NCI-H187 treated with DMSO at 0.1 percent for 48 hours (cell line): ENCODE data around the gene RCAN2.

Experiments used
- DNase-seq: peaks from one replicate; lab custom pipeline; 2025; lab: John Stamatoyannopoulos, UW

RCAN2 gene

DNA sequence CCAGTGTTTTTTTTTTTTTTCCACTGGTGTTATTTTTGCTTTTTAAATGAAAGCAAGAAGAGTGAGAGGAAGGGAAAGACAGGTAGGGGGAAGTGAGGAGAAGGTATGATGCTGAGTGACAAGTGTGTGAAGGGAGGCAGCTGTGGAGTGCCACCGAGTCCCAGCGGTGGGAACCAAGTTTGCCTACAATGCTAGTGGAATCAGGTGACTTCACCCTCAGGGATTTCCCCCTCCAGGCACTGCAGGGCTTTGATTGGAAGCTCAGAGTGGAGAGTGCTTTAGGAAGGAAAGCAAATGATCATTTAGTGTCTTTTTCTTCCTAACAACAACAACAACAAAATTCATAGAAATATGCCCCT, 200.0 kb downstream of the RCAN2 start:
- no peak for DNase-seq

DNA sequence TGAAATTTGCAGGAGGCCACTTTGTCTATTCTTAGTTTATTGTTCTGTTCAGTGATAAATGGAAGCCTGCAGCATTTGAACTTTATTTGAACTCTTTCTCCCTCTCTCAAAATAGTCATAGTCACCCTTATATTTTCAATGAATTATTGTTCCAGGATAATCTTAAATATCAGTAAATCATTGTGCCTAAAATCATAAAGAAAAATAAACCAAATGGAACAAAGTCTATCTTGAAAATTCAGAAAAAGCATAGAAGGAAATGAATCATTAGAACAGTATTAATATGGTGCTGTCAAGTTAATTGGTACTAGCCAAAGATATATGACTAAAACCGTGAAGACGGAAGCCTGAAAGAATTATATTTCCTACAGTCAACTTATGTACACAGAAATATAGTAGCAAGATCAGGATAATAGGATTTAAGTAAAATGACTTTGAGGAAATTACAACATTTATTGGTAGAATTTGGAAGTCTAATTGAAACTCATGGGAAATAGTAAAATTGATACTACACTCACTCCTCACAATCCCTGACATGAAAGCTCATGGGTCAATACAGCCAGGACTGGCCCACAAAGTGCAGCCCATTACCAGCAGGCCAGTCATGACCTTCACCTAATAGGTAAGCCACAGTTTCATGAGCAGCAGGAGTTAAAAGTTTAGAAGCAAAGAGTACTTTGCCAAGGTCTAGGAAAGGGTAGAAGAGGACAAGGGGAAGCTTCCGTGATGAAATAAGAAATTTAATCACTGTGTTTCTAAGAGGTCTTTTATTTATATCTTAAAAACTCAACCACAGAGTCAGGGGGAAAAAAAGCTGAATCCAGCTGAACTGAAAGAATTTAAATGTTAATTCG, 200.6 kb downstream of the RCAN2 start:
- DNase-seq, result no peak

DNA sequence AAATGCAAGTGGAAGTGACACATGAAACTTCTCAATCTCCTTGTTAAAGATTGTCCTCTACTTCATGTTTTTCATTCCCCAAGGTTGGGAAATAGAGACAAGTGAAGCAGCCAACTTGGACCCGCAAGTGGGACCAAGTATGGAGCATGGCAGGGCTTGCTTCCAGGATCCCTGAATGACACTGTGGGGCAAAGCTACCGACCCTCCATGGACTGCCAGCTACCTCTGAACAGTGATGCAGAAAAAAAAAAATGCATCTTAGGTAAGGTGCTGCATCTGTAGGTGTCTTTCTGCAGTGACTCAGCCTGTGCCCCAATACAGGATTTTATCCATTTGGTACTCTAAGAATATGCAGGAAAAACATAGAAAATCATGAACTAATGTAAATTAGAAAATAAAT, 201.4 kb downstream of the RCAN2 start:
- no peak for DNase-seq

DNA sequence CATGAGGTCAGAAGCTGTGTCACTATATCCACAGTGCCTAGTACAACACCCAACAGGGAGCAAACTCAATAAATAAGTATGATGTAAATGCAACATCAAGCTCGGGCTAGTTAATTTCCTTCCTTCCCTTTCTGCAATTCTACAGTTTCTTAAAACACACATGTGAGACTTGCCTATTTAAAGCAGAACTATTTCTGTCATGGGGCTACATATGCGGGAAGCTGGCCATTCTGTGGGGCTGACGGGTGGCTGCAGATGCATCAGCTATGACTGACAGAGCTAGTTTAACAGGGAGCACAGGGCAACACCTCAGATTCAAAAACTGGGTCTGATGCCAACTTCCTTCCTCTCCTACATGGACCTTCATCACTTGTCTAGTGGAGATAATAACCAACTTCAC, 202.4 kb downstream of the RCAN2 start:
- DNase-seq, result no peak

DNA sequence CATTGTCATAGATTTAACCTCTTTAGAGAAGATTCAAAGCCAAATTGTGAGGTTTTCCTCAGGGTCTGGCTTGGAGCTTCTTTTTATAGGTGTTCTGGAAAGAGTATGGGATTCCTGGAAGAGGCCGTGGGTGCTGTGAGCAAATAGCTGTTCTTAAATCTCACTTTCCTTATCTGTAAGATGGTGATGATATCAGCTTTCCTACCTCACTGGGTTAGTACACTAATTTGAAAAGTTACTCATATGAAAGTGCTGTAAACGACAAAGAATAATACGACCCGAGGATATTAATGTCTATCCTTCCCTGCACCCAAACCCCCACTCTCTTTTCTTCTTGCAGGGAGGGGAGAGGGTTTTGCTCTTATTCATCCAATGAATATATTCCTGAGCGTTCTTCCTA, 203.6 kb downstream of the RCAN2 start:
- no peak for DNase-seq

DNA sequence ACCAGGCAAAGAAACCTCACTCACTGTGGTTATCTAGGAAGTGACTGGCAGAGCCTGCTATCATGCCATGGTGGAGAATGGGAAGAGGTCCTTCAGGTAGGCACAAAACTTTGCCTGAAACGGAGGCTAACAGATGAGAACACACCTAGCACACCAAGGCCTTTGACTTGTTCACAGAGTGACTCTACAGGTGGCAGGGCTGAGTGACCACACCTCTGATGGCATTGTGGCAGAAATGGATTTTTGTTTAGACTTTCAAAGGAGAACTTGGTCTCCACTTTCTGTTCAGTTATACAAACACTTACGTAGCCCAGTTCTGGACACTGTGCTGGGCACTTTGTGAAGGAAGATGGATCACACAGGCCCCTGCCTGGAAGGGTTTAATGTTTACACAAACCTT, 204.2 kb downstream of the RCAN2 start:
- DNase-seq, result no peak

DNA sequence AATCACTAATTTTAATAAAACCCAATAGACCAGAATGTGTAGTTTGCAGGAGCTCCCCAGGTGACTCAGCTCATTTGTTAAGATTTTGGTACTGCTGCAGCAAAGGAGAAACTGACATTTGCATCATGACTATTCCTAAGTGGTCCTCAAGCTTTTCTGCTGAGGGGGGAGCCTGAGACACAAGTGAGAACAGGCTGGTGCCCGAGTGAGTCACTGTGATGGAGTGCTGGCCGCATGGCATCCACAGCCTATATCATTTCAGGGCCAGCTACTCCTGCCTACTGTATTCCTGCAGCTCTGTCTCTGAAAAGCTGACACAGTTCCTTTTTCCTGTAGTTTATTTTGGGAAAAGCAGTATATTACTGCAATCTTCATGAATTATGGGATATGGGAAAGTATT, 206.8 kb downstream of the RCAN2 start:
- DNase-seq, result no peak

DNA sequence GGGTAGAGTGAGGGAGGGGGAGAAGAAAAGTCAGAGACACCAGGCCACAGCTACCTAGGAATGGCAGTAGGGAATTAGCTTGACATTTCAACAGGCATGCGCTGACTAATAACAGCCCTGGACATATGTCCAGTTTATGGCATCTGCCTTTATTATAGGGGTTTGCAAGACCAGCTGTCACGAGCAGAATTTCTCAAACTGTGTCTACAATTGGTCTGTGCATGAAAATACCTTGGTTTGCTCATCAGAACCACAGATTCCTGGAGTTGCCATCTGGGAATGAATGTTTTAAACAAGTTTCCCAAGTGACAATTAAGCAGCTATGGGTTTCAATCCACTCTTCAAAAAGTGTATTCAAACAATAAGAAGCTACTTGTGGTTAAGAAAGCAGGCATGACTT, 210.1 kb downstream of the RCAN2 start:
- DNase-seq, result no peak

DNA sequence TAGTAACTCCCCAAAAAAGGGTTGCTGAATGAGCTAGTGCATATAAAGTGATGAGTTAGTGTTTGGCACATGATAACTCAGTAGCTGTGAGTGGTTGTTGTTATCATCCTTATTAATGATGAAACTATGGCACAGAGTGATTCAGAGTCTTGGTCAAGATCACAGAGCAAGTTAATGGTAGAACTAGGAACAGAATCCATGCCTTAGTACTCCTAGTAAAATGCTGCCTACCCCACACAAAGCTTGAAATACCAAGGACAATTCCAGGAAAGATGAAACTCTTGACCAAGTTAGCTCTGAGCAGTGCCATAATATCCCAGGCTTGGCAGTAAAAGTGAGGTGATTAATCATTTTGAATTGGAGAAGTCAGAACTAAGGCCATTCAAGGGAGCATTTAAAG, 211.4 kb downstream of the RCAN2 start:
- no peak for DNase-seq

DNA sequence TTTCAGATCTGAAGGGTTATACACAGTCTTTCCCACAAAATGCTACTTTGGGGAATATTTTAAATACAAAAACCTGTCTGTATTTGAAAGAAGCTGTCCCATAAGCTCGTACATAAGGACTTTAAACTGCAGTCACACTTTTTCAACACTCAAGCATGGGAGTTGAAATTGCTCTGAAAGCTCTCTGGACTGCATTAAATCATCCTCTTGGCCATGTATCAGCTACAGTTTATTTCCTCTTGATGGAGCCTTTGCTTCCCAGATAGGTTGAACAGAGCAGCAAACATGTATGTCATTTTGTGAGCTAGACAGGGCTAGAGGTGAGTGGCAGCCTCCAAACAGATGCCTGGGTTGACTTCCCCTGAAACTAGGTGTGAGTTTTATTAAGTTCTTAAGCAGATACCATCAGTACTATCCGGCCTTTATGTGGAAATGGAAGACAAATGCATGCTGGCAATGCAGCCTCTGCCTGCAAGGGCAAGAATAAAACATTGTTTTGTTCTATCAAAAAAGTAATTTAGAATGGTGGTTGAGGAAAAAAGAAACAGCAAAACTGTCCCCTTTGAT, 214.6 kb downstream of the RCAN2 start:
- DNase-seq, result no peak

DNA sequence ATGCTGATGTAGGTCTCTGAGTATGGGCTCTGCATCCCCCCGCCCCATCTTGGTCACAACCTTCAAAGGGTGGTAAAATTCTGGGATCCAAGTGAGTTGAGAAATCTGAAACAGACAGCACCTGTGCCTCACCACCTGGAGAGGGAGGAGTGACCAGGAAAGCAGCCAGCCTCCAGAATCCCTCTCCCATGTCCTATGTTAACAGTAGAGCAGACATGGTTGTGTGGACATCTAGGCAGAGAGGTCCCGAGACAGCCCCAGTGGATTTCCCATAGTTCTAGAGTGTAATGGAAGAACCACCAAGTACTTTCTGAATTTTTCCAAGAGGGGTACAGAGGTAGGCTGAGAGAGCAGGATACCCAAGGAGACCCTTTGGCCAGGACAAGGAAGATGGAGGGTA, 216.7 kb downstream of the RCAN2 start:
- DNase-seq, result no peak

DNA sequence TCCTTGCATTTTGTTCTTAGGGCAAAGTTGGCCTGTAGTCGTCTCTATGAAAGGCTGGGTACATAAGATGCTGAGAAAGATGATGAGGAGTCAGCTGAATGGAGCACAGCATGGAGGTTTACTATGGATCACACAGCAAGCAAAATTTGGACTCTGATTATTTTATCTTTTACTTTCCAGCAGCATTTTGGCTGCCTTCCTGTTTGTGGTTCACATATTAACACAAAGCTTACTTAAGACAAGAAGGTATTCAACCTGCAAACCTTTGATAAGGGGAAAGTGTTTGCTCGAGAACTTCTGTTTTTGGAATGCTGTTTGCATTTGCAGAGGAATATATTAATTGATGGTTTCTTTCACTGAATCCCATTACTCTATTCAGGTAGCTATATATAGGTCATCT, 217.3 kb downstream of the RCAN2 start:
- DNase-seq, result no peak

DNA sequence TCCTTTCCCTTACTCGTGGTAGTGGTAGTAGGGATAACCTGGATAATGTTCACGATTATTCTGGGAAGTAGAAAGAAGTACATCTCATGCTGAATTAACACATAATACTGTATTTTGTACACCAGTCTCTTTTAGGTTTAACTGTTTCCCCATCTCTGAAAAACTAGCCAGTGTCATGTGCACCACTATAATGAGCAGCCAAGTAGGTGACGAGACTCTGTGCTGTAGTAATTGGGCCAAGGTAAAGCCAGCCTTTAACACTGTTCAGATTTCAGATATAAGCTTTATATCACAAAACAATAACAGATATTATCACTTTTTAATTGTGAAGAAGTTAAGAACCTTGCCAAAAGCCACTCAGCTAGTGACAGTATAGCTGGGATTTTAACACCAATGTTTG, 219.5 kb downstream of the RCAN2 start:
- DNase-seq, result no peak

DNA sequence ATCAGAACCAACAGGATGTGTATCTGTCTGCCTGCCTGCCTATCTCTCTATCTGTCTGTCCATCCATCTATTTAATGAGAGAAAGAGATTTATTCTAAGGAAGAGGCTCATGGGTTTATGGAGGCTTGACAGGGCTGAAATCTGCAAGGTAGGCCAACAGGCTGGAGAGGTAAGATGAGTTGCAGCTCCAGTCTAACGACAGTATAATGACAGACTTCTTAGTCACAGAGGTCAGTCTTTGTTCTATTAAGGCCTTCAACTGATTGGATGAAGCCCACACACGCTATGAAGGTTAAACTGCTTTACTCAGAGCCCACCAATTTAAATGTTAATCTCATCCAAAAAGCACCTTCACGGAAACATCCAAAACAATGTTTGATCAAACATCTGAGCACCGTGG, 220.1 kb downstream of the RCAN2 start:
- DNase-seq, result no peak

DNA sequence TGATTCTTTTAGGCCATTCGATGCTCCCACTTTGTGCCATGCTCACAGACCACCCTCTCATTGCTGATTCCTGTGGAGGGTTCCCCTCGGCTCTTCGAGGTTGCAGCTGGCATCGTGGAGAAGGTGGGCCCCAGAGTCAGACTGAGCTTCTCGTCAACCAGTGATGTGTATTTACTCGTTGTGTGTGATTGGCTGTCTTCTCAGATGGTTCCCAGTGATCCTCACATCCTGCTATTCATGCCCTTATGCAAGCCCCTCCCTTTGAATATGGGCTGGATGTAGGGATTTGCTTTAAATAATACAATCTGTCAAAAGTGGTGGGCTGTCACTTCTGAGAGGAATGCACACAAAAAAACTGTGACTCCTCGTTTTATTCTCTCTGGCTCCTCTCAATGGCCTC, 220.9 kb downstream of the RCAN2 start:
- DNase-seq, result no peak

DNA sequence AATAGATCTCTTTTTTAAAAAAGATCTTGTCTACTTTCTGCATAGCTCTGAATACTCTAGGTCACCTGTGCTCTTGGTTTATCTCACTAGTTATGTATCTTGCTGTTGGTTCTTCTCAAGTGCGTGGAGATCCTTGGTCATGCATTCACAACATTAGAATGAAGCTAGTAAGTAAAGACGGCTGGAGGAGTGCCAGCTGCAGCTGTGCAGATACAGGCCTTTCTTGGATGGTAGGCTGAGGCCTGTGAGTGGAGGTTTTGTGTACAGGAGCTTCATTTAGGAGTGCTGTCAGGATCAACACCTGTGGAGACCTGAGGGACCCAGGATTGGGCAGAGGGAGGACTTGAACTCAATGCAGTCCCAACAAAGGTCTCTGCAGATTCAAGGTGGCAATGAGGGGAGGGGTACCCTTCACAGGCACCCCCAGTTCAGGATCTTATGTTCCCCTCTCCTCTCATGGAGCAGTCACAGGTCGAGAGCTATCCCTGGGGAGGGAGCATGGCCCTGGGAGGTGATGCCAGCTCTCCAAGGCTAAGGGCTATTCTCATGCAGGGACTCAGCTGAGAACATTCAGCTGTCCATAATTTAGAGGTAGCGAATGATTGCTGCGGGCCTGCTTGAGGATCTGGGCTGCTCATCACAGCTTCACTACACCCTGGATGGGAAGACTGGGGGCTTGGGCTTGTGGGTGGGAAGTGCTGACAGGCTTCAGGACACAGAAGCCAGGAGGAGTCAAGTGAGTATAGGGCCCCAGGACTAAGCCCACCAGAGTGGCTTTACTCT, 221.6 kb downstream of the RCAN2 start:
- DNase-seq, result peak; percentile 25

DNA sequence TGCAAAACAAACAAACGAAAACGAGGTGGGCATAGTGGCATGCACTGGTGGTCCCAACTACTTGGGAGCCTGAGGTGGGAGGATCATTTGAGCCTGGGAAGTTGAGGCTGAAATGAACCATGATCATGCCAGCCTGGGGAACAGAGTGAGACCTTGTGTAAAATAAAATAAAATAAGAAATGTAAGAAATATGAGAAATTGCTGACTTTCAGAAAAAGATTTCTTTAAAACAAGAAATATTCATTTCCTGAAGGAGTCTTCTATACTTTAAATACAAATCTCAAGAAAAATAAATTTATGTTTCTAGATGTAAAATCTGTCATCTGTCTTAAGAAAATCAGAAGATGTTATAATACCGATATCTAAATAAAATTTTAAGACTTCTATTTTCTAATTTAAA, 223.7 kb downstream of the RCAN2 start:
- DNase-seq, result no peak

DNA sequence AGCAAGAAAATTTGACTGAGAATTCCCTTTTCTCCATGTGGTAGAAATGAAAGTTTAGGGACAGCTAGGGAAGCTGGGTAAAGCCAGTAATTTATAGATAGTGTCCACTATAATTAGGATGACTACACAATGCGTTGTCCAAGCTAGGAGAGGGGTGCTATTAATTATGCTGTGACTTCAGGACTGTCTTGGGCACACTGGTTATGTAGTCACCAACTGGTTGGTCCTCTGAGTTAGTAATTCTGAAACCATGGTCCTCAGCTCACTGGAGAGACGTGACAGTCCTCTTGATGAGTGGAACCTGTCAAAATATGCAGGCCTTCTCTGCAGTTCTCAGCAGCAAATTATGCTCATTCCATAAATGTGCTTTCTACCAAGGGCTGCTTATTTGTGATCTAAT, 225.9 kb downstream of the RCAN2 start:
- no peak for DNase-seq

DNA sequence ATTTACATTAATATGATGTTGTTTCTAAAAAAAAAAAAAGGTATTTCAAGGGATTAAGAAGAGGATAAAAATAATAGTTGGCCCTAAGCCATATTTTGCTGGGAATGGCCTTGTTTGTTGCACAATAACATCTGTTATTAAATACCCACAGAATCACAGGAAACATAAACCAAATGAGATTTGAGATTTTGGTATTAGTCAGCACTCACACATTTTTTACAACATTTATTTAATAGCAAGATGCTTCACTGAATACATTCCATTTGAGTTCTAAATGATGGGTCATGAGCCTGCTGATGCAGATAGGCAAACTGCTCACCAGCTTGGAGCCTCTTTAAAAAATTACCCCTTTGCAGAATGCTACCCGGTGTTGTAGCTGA, 227.6 kb downstream of the RCAN2 start:
- no peak for DNase-seq

DNA sequence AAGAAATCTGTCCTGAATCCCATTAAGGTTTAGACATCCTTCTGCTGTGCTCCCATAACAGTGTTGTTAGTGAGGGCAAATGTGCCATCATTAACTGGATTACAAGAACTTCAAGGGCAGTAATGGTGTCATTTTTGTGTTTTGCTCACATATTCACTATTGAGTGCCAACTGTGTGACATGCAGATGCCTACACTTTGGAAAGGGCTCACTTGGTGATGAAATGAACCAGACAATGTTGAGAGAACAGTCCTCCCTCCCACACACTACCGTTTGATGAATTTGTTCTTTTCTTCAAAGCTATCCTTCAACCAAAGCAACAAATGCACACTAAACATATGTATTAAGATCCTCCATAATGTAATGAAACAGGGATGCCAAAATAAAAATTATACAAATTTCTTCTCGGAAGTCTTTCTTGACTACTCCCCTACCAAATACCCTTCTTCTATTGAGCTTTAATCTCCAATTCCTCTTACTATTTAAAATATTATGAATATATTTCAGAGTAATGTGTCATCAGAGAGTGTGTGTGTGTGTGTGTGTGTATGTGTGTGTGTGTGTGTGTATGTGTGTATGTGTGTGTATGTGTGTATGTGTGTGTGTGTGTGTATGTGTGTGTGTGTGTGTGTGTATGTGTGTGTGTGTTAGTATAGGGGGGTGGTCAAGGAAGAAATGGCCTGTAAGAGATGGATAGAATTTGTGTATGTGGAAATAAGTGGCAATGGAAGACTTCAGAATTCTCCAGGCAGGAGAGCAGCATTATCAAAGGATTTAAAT, 228.1 kb downstream of the RCAN2 start:
- no peak for DNase-seq

DNA sequence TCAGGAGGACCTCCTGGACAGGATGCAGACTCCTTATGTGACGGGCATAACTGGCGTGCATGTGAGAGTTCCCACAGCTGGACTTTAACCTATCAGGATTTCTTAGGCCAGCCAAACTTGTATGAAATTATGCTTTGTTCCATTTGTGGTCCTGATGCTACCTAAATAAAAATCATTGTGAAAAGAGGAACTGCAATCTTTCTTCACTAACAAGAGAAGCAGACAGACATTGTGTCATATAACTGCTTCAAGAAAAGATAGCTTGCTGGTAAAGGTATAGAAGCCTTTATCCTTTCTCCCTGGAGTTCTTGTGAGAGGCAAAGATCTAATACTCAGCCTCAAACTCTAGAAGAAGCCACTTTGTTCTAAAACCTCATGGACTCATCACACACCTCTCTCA, 233.0 kb downstream of the RCAN2 start:
- no peak for DNase-seq

DNA sequence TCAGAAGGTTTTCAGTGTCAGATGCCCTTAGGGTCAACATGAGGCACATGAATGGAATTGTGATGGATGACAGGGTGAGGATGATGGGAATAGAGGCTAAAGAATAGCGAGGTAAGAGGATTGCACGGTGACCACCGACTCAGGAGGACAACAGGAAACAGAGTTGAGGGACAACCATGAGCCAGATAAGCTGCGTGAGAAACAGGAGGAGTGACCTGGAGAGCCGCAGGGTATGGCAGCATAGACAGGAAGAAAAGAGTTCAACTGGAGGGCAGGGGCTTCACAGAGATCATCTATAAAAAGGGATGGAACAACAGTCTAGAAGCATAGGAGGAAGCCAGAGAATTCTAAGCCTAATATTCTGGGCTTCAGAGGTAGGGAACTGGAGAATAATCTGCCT, 235.7 kb downstream of the RCAN2 start:
- DNase-seq, result no peak

DNA sequence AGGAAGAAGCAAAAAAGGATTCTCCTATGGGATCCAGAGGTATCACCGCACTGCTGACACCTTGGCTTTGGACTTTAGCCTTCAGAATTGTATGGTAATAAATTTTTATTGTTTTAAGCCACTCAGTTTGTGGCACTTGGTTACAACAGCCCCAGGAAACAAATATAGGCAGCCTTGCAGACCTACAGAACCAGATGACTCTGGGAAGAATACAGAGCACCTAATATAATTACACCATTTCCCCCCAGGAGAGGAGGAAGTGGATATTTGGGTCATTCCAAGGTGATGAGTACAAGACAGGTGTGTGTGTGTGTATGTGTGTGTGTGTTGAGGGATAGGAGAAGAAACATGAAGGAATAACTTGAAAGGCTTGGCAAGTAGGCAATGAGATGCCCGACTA, 236.3 kb downstream of the RCAN2 start:
- DNase-seq, result no peak
